Measurements from ENCODE around the gene TRHDE. TPM values are rescaled to one million over a fixed set of nuclear protein-coding genes. Genes with fewer than 3 reads are reported as not detected.
A peak's percentile ranks its signal among the peaks of the same experiment; 100 is the strongest.

Gene TRHDE
- total RNA-seq, 1 experiment from 2014 or later = 24.5 TPM

GRCh38 chr12:72535212-72535990 is 263.2 kb downstream of the TRHDE start:
- Histone ChIP-seq H3K27me3 (replicated peaks; ENCODE audit: insufficient read depth, low read depth, low read length, poor library complexity) (no peaks in the 10 kb centered on the region), H3K27ac (ENCODE audit: low read depth, low read length, poor library complexity, severe bottlenecking) (no peak overlapping the region), H3K9me3 (ENCODE audit: low read depth, low read length, poor library complexity, severe bottlenecking) (no peaks in the 10 kb centered on the region), H3K36me3 (ENCODE audit: insufficient read depth, low read length, poor library complexity, severe bottlenecking) (no peaks in the 10 kb centered on the region), H3K4me1 (ENCODE audit: insufficient read depth, low read length, poor library complexity, severe bottlenecking) (peaks cover 12% of the 10 kb centered on the region), H3K4me3 (ENCODE audit: low read depth, low read length, poor library complexity, severe bottlenecking) (no peak overlapping the region)
- TF ChIP-seq CTCF (conservative IDR thresholded peaks at IDR 0.05; ENCODE audit: low read depth, low read length) (no peak), EZH2 (IDR thresholded peaks at IDR 0.05; ENCODE audit: borderline replicate concordance, low read depth, low read length, poor library complexity, severe bottlenecking) (no peak)
- BruUV-seq (replicated peaks) = no TSS peak
- POLR2A ChIA-PET (ENCODE audit: low non-redundant PET) = no interaction called here
- CTCF ChIA-PET = no interaction called here
- intact Hi-C loops (cut with micrococcal nuclease; ENCODE audit: unreplicated experiment) = no loop called here
- DNase-seq (ENCODE audit: low spot score) = peak; percentile 33

DNA sequence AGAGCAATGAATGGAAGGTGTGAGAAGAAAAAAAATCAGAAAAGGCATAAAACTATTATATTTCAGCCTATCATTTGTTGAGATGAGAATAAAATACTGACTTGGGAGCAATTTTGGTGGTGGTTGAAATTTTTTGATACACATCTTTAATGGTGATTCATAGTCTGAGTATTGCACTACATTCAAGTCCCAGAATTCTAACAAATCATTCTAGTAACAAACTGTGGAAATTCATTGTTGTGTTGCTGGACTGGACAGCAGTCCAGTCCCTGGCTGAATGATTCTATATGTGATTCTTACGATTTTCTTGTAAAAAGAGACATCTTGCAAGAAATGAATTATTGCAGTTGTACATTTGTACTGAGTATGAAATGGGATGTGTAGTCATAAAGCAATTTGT is 268.6 kb downstream of the TRHDE start:
- intact Hi-C loops (cut with micrococcal nuclease; ENCODE audit: unreplicated experiment) = no loop called here
- no peaks in the 10 kb centered on the region for H3K36me3 ChIP-seq (ENCODE audit: insufficient read depth, low read length, poor library complexity, severe bottlenecking)
- ChIA-PET POLR2A (ENCODE audit: low non-redundant PET) (no interaction called here), CTCF (no interaction called here)
- no peaks in the 10 kb centered on the region for H3K9me3 ChIP-seq (ENCODE audit: low read depth, low read length, poor library complexity, severe bottlenecking)
- H3K4me3 ChIP-seq (ENCODE audit: low read depth, low read length, poor library complexity, severe bottlenecking) = no peak overlapping the region
- DNase-seq (ENCODE audit: low spot score) = no peak
- no peaks in the 10 kb centered on the region for H3K4me1 ChIP-seq (ENCODE audit: insufficient read depth, low read length, poor library complexity, severe bottlenecking)
- no peak for TF ChIP-seq CTCF (conservative IDR thresholded peaks at IDR 0.05; ENCODE audit: low read depth, low read length)
- no peak for TF ChIP-seq EZH2 (IDR thresholded peaks at IDR 0.05; ENCODE audit: borderline replicate concordance, low read depth, low read length, poor library complexity, severe bottlenecking)
- BruUV-seq (replicated peaks) = no TSS peak
- no peak overlapping the region for H3K27ac ChIP-seq (ENCODE audit: low read depth, low read length, poor library complexity, severe bottlenecking)
- no peaks in the 10 kb centered on the region for H3K27me3 ChIP-seq (replicated peaks; ENCODE audit: insufficient read depth, low read depth, low read length, poor library complexity)

DNA sequence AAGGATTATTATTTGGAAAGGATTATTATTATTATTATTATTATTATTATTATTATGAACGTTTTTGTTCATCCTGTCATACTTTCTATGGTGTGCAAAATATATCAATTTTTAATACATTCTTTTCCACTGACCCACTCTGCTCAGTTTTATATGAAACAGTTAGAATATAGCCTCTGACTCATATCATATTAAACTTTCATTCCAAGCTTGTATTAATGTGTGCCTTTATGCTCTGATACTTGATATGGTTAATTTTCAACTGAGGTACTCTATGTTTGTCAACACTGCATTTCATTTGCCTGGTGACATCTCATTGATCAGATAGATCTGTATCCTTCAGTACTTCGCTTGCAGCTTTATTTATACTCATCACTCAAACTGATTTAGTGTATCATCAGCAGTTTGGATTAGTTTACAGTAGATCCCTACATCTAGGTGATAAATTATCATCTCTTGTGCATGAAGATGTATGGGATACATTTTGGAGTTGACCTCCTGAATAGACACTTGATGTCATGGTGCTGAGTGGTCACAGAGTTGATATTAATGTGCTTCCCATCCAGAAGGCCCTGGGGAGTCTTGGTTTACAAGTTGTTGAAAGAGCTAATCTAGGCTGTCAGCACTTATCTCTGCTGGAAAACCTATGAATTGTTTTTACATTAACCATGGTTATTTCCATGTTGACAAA is 271.8 kb downstream of the TRHDE start:
- H3K9me3 ChIP-seq (ENCODE audit: low read depth, low read length, poor library complexity, severe bottlenecking) = no peaks in the 10 kb centered on the region
- no peak for TF ChIP-seq CTCF (conservative IDR thresholded peaks at IDR 0.05; ENCODE audit: low read depth, low read length)
- TF ChIP-seq EZH2 (IDR thresholded peaks at IDR 0.05; ENCODE audit: borderline replicate concordance, low read depth, low read length, poor library complexity, severe bottlenecking) = no peak
- no peak for DNase-seq (ENCODE audit: low spot score)
- no peak overlapping the region for H3K27ac ChIP-seq (ENCODE audit: low read depth, low read length, poor library complexity, severe bottlenecking)
- POLR2A ChIA-PET (ENCODE audit: low non-redundant PET) = no interaction called here
- CTCF ChIA-PET = no interaction called here
- H3K27me3 ChIP-seq (replicated peaks; ENCODE audit: insufficient read depth, low read depth, low read length, poor library complexity) = no peaks in the 10 kb centered on the region
- intact Hi-C loops (cut with micrococcal nuclease; ENCODE audit: unreplicated experiment) = no loop called here
- peaks cover 6% of the 10 kb centered on the region for H3K4me1 ChIP-seq (ENCODE audit: insufficient read depth, low read length, poor library complexity, severe bottlenecking)
- no TSS peak for BruUV-seq (replicated peaks)
- H3K36me3 ChIP-seq (ENCODE audit: insufficient read depth, low read length, poor library complexity, severe bottlenecking) = no peaks in the 10 kb centered on the region
- no peak overlapping the region for H3K4me3 ChIP-seq (ENCODE audit: low read depth, low read length, poor library complexity, severe bottlenecking)
